Epithelial cell of esophagus (primary cell): ENCODE data around the gene CNTN5.

Source experiments
- DNase-seq: peaks from one replicate; pipeline ENCODE4 v3.0.0; 2010; ENCODE audit warnings: low read depth
- H3K4me3 ChIP-seq: 2 replicates; pipeline ENCODE4 v1.5.1; 2011; ENCODE audit warnings: mild to moderate bottlenecking, low read length, control low read depth
- TF ChIP-seq, protein P1 (sequence below): IDR thresholded peaks from 2 replicates; pipeline ENCODE4 v1.5.1; 2011; ENCODE audit warnings: low read depth, mild to moderate bottlenecking, low read length, control low read depth, inconsistent platforms; ENCODE audit not compliant: insufficient read depth; ENCODE audit errors: missing control alignments

The CNTN5 gene

DNA sequence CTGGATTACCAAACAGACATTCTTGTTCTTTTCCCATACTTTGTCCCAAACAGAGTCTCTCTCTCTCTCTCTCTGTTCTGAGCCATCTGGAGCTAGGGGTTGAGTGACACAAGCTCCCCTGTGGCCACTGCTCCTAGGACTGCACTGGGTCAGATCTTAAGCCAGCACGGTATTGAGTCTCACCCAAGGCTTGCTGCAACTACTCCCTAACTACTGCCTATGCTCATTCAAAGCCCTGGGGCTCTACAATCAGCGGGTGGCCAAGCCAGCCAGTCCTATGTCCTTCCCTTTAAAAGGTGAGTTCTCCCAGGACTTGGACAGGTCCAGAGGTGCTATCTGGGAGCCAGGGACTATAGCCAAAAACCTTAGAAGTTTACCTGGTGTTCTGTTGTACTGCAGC, 385.6 kb downstream of the CNTN5 start:
- TF ChIP-seq, protein P1, sequence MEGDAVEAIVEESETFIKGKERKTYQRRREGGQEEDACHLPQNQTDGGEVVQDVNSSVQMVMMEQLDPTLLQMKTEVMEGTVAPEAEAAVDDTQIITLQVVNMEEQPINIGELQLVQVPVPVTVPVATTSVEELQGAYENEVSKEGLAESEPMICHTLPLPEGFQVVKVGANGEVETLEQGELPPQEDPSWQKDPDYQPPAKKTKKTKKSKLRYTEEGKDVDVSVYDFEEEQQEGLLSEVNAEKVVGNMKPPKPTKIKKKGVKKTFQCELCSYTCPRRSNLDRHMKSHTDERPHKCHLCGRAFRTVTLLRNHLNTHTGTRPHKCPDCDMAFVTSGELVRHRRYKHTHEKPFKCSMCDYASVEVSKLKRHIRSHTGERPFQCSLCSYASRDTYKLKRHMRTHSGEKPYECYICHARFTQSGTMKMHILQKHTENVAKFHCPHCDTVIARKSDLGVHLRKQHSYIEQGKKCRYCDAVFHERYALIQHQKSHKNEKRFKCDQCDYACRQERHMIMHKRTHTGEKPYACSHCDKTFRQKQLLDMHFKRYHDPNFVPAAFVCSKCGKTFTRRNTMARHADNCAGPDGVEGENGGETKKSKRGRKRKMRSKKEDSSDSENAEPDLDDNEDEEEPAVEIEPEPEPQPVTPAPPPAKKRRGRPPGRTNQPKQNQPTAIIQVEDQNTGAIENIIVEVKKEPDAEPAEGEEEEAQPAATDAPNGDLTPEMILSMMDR = no peak
- DNase-seq = no peak
- no peak overlapping the region for H3K4me3 ChIP-seq

DNA sequence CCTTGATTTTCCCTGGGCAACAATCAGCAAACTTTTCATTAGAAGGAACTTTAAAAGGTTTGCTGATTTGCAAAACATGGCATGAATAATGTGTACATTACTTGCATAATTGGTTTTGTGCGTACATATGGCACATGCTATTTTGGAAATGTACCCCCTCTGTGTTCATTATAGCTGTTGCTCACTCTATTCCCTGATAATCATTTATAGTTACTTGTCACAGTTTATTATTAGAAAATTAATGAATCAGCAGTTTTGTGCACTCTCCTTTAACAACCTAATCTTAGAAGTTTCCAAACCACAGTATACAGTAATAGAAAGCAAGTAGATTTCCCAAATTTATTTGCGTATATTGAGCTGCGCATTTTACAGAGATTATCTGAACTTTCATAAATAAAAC, 389.9 kb downstream of the CNTN5 start:
- H3K4me3 ChIP-seq = no peak overlapping the region
- TF ChIP-seq, protein P1 = no peak

GRCh38 chr11:99418927-99419720, 398.4 kb downstream of the CNTN5 start:
- TF ChIP-seq, protein P1 = no peak
- no peak for DNase-seq
- no peak overlapping the region for H3K4me3 ChIP-seq

More for the DNA sequence above, 389.9 kb downstream of the CNTN5 start:
- DNase-seq = no peak

GRCh38 chr11:99419991-99420390, 399.2 kb downstream of the CNTN5 start:
- peak; percentile 5 for DNase-seq
- TF ChIP-seq, protein P1 = no peak
- H3K4me3 ChIP-seq = no peak overlapping the region

DNA sequence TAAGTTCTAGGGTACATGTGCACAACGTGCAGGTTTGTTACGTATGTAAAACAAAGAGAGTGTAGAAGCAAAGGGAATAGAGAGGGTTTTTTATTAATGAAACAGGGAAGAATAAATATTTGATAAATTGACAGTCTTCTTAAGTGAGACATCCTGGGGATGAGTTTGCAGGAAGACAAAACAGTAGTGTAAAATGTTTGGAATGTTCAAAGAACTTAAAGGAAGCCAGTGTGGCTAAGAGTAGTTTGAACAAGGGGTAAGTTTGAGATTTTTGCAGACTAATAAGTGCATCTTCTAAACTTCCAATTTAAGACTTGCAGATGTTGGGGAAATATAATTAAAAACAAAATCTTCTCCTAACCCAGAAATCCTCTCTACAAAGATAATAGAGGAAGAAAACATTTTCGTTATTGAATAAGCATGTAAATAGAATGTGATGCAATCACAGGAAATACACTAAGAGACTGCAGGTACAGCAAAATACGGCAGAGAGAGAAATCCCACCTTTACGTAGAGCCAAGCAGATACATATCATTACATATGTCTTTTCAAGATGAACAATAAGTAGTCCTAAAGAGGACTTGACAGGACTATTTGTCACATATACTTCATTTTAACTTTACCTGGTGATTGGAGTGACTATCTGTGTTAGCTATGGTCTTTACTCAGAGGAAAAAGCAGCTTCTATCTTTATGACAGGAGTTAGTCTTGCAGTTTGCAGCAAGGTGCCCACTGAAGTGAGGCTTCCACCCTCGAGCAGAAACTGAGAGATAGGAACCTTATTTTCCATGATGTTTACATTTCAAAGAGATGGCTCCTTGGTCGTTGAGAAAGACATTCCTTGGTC, 402.1 kb downstream of the CNTN5 start:
- DNase-seq = peak; percentile 16
- TF ChIP-seq, protein P1 = no peak
- no peak overlapping the region for H3K4me3 ChIP-seq

DNA sequence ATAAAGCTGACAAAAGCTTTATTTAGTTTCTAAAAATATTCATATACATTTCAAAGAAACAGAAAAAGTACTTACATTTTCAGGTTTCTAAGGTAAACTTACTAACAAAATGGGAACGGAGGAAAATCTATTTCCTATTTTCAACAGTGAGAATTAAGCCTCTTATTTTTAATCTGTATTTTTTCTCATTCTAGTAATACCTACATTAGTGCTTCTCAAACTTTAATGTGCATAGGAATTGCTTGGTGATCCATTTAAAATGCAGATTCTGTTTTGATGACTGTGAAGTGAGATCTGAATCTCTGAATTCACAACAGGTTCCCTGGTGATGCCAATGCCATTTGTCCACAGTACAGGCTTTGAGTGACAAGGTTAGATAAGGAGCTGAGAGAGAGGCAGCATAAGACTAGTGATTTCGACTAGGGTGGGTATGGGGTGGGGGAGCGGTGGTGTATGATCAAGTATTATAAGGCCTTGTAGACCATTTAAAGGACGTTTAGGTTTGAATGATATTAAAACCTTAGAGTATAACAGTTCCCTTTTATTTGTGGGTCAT, 402.8 kb downstream of the CNTN5 start:
- DNase-seq = no peak
- H3K4me3 ChIP-seq = no peak overlapping the region
- TF ChIP-seq, protein P1 = no peak
